Stomach (tissue), 9 donors: ENCODE data around the gene DNAJC11. TPM values are rescaled to one million over a fixed set of nuclear protein-coding genes. Genes with fewer than 3 reads are reported as not detected.

Experiments
- DNase-seq, 2 donors: peaks; one replicate each; pipeline versions ENCODE4 v3.0.0 to v3.0.0-alpha.2; 2013 to 2019
- H3K27ac ChIP-seq, 5 donors: fragments of 200-600 bp in 4 of 5; sonication (generic) in 4 of 5; one replicate each; pipeline ENCODE4 v1.5.1; 2013 to 2019; ENCODE audit warnings: mild to moderate bottlenecking in 1 of 5, moderate library complexity in 1 of 5
- H3K27me3 ChIP-seq, 3 donors: fragments of 200-600 bp; sonication (generic); one replicate each; pipeline ENCODE4 v1.5.1; 2017 to 2019; ENCODE audit warnings: mixed run types in 1 of 3
- H3K36me3 ChIP-seq, 4 donors: fragments of 200-600 bp; sonication (generic); 1 replicate in 3 of 4; 2 replicates in 1 of 4; pipeline ENCODE4 v1.5.1; 2016 to 2019
- H3K4me1 ChIP-seq, 4 donors: fragments of 200-600 bp; sonication (generic); one replicate each; pipeline ENCODE4 v1.5.1; 2016 to 2019
- H3K4me3 ChIP-seq, 4 donors: fragments of 200-600 bp; sonication (generic) in 3 of 4; one replicate each; pipeline ENCODE4 v1.5.1; 2016 to 2019; ENCODE audit warnings: mild to moderate bottlenecking in 1 of 4
- H3K9me3 ChIP-seq, 4 donors: fragments of 200-600 bp; sonication (generic); one replicate each; pipeline ENCODE4 v1.5.1; 2016 to 2019
- EP300 ChIP-seq: sonication (generic); formaldehyde crosslinking; IDR thresholded peaks from one replicate; pipeline ENCODE4 v1.6.1; 2017; ENCODE audit warnings: antibody characterized with exemption
- POLR2A ChIP-seq, 4 donors: fragments of 450-650 bp; IDR thresholded peaks; one replicate each; pipeline ENCODE4 v1.6.1; 2016; ENCODE audit warnings: antibody characterized with exemption in 4 of 4, control low read depth in 2 of 4, mild to moderate bottlenecking in 1 of 4, moderate library complexity in 1 of 4
- POLR2AphosphoS5 ChIP-seq, 3 donors: sonication (generic); formaldehyde crosslinking; IDR thresholded peaks; one replicate each; pipeline ENCODE4 v1.6.1; 2016; ENCODE audit warnings: antibody characterized with exemption in 3 of 3
- WGBS, 5 donors: extraction: QIAGEN DNeasy Blood & Tissue Kit in 3 of 5; methylation state at CpG; one replicate each; pipeline versions ENCODE4 v1.1.5 to v1.1.7; 2013 to 2018; 5-methylcytosine and 5-hydroxymethylcytosine counted together
- intact Hi-C: fragments of 100-400 bp; cut with DNase I; formaldehyde crosslinking; loops from one replicate; pipeline ENCODE4 v1.15.1; 2023; ENCODE audit warnings: low total_unique reads
- polyA plus RNA-seq, 3 donors: library from polyadenylated mRNA; stranded (reverse); fragments of 200-250 nt; gene quantifications; one replicate each; pipeline ENCODE4 v1.2.3, GENCODE V29; 2013
- total RNA-seq, 5 donors: library from RNA; depleted of rRNA; stranded (reverse); fragments of >200 nt; gene quantifications; one replicate each; pipeline versions ENCODE4 v1.1.0 to v1.2.3, GENCODE V29; 2014 to 2016
- TF ChIP-seq, protein P1 (sequence below), 7 experiments: fragments of 450-650 bp in 4 of 7; fragments of 200-600 bp in 3 of 7; sonication (generic) in 3 of 7; IDR thresholded peaks; one replicate each; pipeline ENCODE4 v1.5.1; 2016 to 2019; ENCODE audit warnings: antibody characterized with exemption in 7 of 7, control low read depth in 2 of 7, mild to moderate bottlenecking in 1 of 7
- donor health status: healthy with polysubstance abuse.
- donor health status: Bipolar disorder and iron deficiency.
- donor health status: healthy.

Gene DNAJC11
- total and polyA plus RNA-seq, 8 donors: 20.0 to 93.9 (median 34.2) TPM

DNA sequence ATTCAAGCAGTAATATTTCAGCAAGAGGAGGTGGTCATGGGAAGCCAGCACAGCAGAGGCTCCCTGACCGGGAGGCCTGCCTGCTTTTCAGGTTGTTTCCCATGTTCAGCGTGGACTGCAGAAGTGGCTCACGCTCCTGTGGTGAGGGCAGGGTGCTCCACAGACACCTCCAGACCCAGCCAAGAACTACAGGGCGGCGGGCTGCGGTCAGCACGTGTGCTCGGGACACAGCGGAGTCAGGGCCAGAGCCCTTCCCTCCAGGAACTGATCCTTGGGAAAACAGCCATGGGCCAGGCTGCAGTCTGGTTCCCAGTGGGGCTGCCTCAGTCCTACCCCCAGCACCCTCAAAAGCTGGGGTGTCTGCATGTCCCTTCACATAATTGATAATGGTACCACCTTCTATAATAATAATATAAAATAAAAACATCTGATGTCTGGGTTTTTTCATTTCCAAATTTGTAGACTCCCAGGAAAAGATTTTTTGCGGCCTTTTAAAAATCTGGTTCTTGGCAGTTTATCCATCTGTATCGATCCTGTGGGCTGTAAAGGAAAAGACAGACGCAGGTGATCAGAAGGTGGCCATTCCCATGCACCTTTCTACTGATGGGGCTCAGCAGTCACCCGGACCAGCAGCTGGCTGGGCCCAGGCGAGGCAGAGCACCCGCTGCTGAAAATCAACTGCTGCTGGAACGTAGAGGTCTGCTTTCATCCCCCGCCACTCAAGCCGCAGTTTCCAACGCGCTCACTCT lies 66.3 kb downstream of the DNAJC11 start:
- TF ChIP-seq POLR2AphosphoS5 (IDR thresholded peaks at IDR 0.05): no peak
- TF ChIP-seq, protein P1, sequence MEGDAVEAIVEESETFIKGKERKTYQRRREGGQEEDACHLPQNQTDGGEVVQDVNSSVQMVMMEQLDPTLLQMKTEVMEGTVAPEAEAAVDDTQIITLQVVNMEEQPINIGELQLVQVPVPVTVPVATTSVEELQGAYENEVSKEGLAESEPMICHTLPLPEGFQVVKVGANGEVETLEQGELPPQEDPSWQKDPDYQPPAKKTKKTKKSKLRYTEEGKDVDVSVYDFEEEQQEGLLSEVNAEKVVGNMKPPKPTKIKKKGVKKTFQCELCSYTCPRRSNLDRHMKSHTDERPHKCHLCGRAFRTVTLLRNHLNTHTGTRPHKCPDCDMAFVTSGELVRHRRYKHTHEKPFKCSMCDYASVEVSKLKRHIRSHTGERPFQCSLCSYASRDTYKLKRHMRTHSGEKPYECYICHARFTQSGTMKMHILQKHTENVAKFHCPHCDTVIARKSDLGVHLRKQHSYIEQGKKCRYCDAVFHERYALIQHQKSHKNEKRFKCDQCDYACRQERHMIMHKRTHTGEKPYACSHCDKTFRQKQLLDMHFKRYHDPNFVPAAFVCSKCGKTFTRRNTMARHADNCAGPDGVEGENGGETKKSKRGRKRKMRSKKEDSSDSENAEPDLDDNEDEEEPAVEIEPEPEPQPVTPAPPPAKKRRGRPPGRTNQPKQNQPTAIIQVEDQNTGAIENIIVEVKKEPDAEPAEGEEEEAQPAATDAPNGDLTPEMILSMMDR (IDR thresholded peaks at IDR 0.05): no peak
- no peak for TF ChIP-seq POLR2A (IDR thresholded peaks at IDR 0.05)
- TF ChIP-seq EP300: no peak
- intact Hi-C loops: no loop called here
- 86 to 91% (median 90%) methylated on average over 20 of the region's 20 CpGs for WGBS, 5 donors

DNA sequence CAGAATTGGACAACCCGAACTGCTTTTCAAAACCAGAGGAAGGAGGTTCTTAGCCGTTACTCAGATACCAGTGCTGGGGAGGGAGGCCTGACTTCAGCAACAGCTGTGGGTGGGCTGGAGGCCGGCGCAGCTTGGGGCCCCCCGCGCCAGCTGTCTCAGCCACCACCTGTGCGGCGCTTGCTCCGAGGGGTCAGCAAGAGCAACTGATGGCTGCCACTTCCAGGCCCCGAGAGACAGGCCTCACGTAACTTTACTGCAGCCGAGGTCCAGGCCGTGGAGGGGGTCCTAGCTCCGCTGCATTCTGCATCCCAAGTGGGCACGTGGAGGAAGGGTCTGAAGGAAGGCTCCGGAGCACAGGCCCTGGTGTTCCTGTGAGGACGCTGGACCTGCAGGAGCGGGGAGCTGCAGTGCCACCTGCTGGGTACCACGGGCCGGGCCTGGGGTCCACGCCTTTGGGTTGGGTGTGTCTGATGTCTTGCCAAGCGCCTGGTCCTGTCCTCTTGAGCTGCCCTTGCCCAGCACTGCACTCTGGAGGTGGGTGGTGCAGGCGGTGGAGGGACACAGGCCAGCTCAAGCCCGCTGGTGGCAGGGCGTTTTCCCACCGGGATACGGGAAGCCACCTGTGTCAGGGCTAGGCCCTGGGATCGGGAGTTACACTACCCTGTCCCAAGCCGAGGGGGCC lies 67.1 kb downstream of the DNAJC11 start:
- WGBS, 5 donors: 53 to 69% (median 59%) methylated on average over 24 to 29 of the region's 29 CpGs
- Histone ChIP-seq H3K9me3 (no peaks in the 10 kb centered on the region), H3K4me3 (no peak overlapping the region), H3K36me3 (peaks cover 67 to 100% (median 100%) of the 10 kb centered on the region in 4 donors), H3K27me3 (no peaks in the 10 kb centered on the region), H3K27ac (no peak overlapping the region), H3K4me1 (peaks cover 0 to 5% (median 0%) of the 10 kb centered on the region in 4 donors)
- TF ChIP-seq POLR2A (IDR thresholded peaks at IDR 0.05) (no peak), EP300 (no peak), POLR2AphosphoS5 (IDR thresholded peaks at IDR 0.05) (peak in 1 of 3 donors; percentile 61)
- TF ChIP-seq, protein P1 (IDR thresholded peaks at IDR 0.05): peak in 5 of 7 experiments; percentile 35 to 63 (median 49)
- intact Hi-C loops: no loop called here
- peak; percentile 80 to 82 for DNase-seq

More for the DNA sequence above, 66.3 kb downstream of the DNAJC11 start:
- Histone ChIP-seq H3K27ac (no peak overlapping the region), H3K4me3 (no peak overlapping the region), H3K36me3 (peaks cover 67 to 100% (median 100%) of the 10 kb centered on the region in 4 donors), H3K27me3 (no peaks in the 10 kb centered on the region), H3K9me3 (no peaks in the 10 kb centered on the region), H3K4me1 (peaks cover 0 to 5% (median 0%) of the 10 kb centered on the region in 4 donors)
- DNase-seq: no peak

DNA sequence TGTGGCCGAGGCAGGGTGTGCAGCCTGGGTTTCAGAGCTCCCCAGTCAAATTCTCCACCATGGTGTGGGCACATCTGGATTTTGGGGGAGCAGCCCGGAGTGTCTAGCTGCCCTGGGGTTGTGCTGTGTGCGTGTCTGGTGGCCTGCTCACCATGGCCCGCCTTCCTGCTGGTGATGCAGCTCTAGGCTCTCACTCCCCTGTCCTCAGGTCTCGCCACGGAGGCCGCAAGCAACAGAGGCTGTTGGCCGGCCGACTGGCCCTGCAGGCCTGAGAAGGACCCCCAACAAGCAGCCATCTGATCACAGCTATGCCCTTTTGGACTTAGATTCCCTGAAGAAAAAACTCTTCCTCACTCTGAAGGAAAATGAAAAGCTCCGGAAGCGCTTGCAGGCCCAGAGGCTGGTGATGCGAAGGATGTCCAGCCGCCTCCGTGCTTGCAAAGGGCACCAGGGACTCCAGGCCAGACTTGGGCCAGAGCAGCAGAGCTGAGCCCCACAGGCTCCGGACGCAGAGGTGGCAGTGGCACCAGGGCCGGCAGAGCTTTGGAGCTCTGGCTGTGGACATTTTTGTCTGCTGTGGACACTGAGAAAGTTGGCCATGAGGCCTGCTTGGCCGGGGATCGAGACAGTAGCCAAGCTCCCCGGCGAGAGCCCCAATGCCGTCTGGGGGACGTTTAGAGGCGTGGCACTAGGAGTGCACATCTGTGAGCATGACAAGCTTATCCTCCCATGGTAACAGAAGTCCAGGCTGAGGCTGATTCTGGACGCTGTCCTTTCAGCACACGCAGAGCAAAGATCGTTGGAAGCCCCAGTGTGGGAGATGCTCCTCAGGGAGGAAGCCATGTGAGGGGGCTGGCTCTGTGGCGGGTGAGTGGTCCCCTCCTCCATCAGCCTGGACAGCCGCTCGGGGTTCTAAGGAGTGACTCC lies 68.8 kb downstream of the DNAJC11 start:
- Histone ChIP-seq H3K27ac (no peak overlapping the region), H3K9me3 (no peaks in the 10 kb centered on the region), H3K4me1 (peaks cover 0 to 7% (median 1%) of the 10 kb centered on the region in 4 donors), H3K27me3 (no peaks in the 10 kb centered on the region), H3K36me3 (peaks cover 77 to 100% (median 100%) of the 10 kb centered on the region in 4 donors), H3K4me3 (no peak overlapping the region)
- intact Hi-C loops: no loop called here
- 87 to 89% (median 88%) methylated on average over 22 to 30 of the region's 30 CpGs for WGBS, 5 donors
- no peak for TF ChIP-seq EP300
- TF ChIP-seq, protein P1 (IDR thresholded peaks at IDR 0.05): no peak
- no peak for TF ChIP-seq POLR2AphosphoS5 (IDR thresholded peaks at IDR 0.05)
- no peak for TF ChIP-seq POLR2A (IDR thresholded peaks at IDR 0.05)
- DNase-seq: no peak

DNA sequence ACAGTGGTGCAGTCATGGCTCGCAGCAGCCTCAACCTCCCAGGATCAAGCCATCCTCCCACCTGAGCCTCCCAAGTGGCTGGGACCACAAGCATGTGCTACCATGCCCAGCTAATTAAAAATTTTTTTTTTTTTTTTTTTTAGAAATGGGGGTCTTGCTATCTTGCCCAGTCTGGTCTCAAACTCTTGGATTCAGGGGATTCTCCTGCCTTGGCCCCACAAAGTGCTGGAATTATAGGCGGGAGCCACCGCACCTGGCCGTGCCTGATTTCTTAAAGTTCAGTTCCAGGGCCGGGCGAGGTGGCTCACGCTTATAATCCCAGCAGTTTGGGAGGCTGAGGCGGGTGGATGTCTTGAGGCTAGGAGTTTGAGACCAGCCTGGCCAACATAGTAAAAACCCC lies 70.6 kb downstream of the DNAJC11 start:
- Histone ChIP-seq H3K9me3 (no peaks in the 10 kb centered on the region), H3K36me3 (peaks cover 73 to 94% (median 85%) of the 10 kb centered on the region in 4 donors), H3K4me1 (peaks cover 9 to 25% (median 15%) of the 10 kb centered on the region in 4 donors), H3K4me3 (no peak overlapping the region), H3K27ac (no peak overlapping the region), H3K27me3 (no peaks in the 10 kb centered on the region)
- 92 to 98% (median 98%) methylated on average over 8 of the region's 8 CpGs for WGBS, 5 donors
- TF ChIP-seq POLR2A (IDR thresholded peaks at IDR 0.05) (no peak), POLR2AphosphoS5 (IDR thresholded peaks at IDR 0.05) (no peak), EP300 (no peak)
- TF ChIP-seq, protein P1 (IDR thresholded peaks at IDR 0.05): no peak
- DNase-seq: no peak
- intact Hi-C loops: no loop called here
